Adrenal gland (tissue), 5 donors: ENCODE results near the gene IMPG1.

Experiments
- CTCF ChIP-seq, 6 experiments: fragments of 450-650 bp in 4 of 6; fragments of 200-600 bp in 2 of 6; sonication (generic) in 1 of 6; IDR thresholded peaks; 1 replicate in 5 of 6; 2 replicates in 1 of 6; pipeline versions ENCODE4 v1.5.1 to v1.8.0; 2016 to 2021; ENCODE audit warnings: antibody characterized with exemption in 6 of 6, mild to moderate bottlenecking in 2 of 6, moderate library complexity in 1 of 6
- POLR2A ChIP-seq, 2 donors: fragments of 450-650 bp; IDR thresholded peaks; one replicate each; pipeline ENCODE4 v1.6.1; 2017; ENCODE audit warnings: antibody characterized with exemption in 2 of 2, mild to moderate bottlenecking in 2 of 2, moderate library complexity in 1 of 2
- donor health status: DM: no; HTN: no; CAD: no.

- TF ChIP-seq CTCF (IDR thresholded peaks at IDR 0.05) (no peak), POLR2A (IDR thresholded peaks at IDR 0.05) (no peak)
These were observed 120.3 kb downstream of the IMPG1 start for GRCh38 chr6:75952128-75952527.
